ENCODE results near the gene PRRC2A.

Gene PRRC2A

GRCh38 chr6:31681135-31681671 is 60.7 kb downstream of the PRRC2A start:
- no peak overlapping the region for H3K27ac ChIP-seq (replicated peaks; ENCODE audit: low read length)
- peak overlapping the region; percentile 87 for H3K4me2 ChIP-seq (ENCODE audit: insufficient read depth, low read length, poor library complexity, severe bottlenecking)
- DNase-seq (ENCODE audit: low spot score), result no peak
- peaks cover 4 to 9% of the 10 kb centered on the region in 2 donors for H3K4me1 ChIP-seq (ENCODE audit: control insufficient read depth in 2 of 2, insufficient read depth in 1 of 2, low read depth in 1 of 2, low read length in 2 of 2)
- peak overlapping the region; percentile 88 for H3K18ac ChIP-seq (ENCODE audit: low read length)
- no peak overlapping the region for H3K4ac ChIP-seq (ENCODE audit: low read length)
- peak overlapping the region; percentile 47 for H2AK5ac ChIP-seq (ENCODE audit: low read depth, low read length)
- no peak overlapping the region for H2BK120ac ChIP-seq (ENCODE audit: low read depth, low read length)
- H3K9me3 ChIP-seq (replicated peaks in 1 of 2; ENCODE audit: control insufficient read depth in 2 of 2, insufficient read depth in 1 of 2, low read depth in 1 of 2, low read length in 2 of 2), result no peaks in the 10 kb centered on the region
- H3K9ac ChIP-seq (ENCODE audit: low read depth, low read length, poor library complexity), result peak overlapping the region; percentile 91
- H3K14ac ChIP-seq (ENCODE audit: low read length), result peak overlapping the region; percentile 44
- H3K79me1 ChIP-seq (ENCODE audit: low read depth, low read length), result no peaks in the 10 kb centered on the region
- H3K36me3 ChIP-seq (replicated peaks in 1 of 2; ENCODE audit: control insufficient read depth in 2 of 2, insufficient read depth in 2 of 2, low read length in 2 of 2), result peaks cover 0 to 33% of the 10 kb centered on the region in 2 donors
- H4K8ac ChIP-seq (ENCODE audit: low read depth, low read length), result no peak overlapping the region
- H2AFZ ChIP-seq (ENCODE audit: low read length), result no peak overlapping the region
- H3K4me3 ChIP-seq (ENCODE audit: low read length in 2 of 2), result peak overlapping the region in 1 of 2 donors; percentile 73
- H3K23ac ChIP-seq (ENCODE audit: low read depth, low read length, poor library complexity), result no peak overlapping the region
- WGBS, 2 donors (ENCODE audit: extremely low coverage in 2 of 2, insufficient read length in 2 of 2, insufficient replicate concordance in 1 of 2), result no CpG with 5 or more reads among the region's 40 CpGs
- no peak overlapping the region for H4K91ac ChIP-seq (ENCODE audit: low read depth, low read length, poor library complexity)
- H2BK15ac ChIP-seq (ENCODE audit: low read length), result peak overlapping the region; percentile 15
- H2BK12ac ChIP-seq (ENCODE audit: low read length), result no peak overlapping the region
- peaks cover 0 to 16% (median 7%) of the 10 kb centered on the region in 3 experiments for H3K27me3 ChIP-seq (ENCODE audit: control insufficient read depth in 3 of 3, insufficient read depth in 3 of 3, low read depth in 1 of 3, low read length in 3 of 3)
- H2BK5ac ChIP-seq (ENCODE audit: low read length), result peak overlapping the region; percentile 63

GRCh38 chr6:31683591-31683990 is 63.1 kb downstream of the PRRC2A start:
- H3K23ac ChIP-seq (ENCODE audit: low read depth, low read length, poor library complexity), result peak overlapping the region; percentile 61
- no peak overlapping the region for H4K91ac ChIP-seq (ENCODE audit: low read depth, low read length, poor library complexity)
- no CpG with 5 or more reads among the region's 13 CpGs for WGBS, 2 donors (ENCODE audit: extremely low coverage in 2 of 2, insufficient read length in 2 of 2, insufficient replicate concordance in 1 of 2)
- H3K27me3 ChIP-seq (ENCODE audit: control insufficient read depth in 3 of 3, insufficient read depth in 3 of 3, low read depth in 1 of 3, low read length in 3 of 3), result peaks cover 0 to 16% (median 7%) of the 10 kb centered on the region in 3 experiments
- H2AFZ ChIP-seq (ENCODE audit: low read length), result no peak overlapping the region
- H2BK12ac ChIP-seq (ENCODE audit: low read length), result no peak overlapping the region
- no peak overlapping the region for H3K27ac ChIP-seq (replicated peaks; ENCODE audit: low read length)
- no peak overlapping the region for H2BK5ac ChIP-seq (ENCODE audit: low read length)
- peak overlapping the region; percentile 18 for H3K18ac ChIP-seq (ENCODE audit: low read length)
- no peak overlapping the region for H4K8ac ChIP-seq (ENCODE audit: low read depth, low read length)
- H3K4me1 ChIP-seq (ENCODE audit: control insufficient read depth in 2 of 2, insufficient read depth in 1 of 2, low read depth in 1 of 2, low read length in 2 of 2), result peaks cover 4 to 9% of the 10 kb centered on the region in 2 donors
- H3K9me3 ChIP-seq (replicated peaks in 1 of 2; ENCODE audit: control insufficient read depth in 2 of 2, insufficient read depth in 1 of 2, low read depth in 1 of 2, low read length in 2 of 2), result no peaks in the 10 kb centered on the region
- no peaks in the 10 kb centered on the region for H3K79me1 ChIP-seq (ENCODE audit: low read depth, low read length)
- H3K4ac ChIP-seq (ENCODE audit: low read length), result no peak overlapping the region
- DNase-seq (ENCODE audit: low spot score), result no peak
- H2BK15ac ChIP-seq (ENCODE audit: low read length), result no peak overlapping the region
- H3K4me2 ChIP-seq (ENCODE audit: insufficient read depth, low read length, poor library complexity, severe bottlenecking), result peak overlapping the region; percentile 82
- H2BK120ac ChIP-seq (ENCODE audit: low read depth, low read length), result no peak overlapping the region
- peak overlapping the region; percentile 22 for H3K9ac ChIP-seq (ENCODE audit: low read depth, low read length, poor library complexity)
- no peak overlapping the region for H3K4me3 ChIP-seq (ENCODE audit: low read length in 2 of 2)
- peak overlapping the region; percentile 65 for H2AK5ac ChIP-seq (ENCODE audit: low read depth, low read length)
- H3K14ac ChIP-seq (ENCODE audit: low read length), result no peak overlapping the region
- peaks cover 16 to 57% of the 10 kb centered on the region in 2 donors for H3K36me3 ChIP-seq (replicated peaks in 1 of 2; ENCODE audit: control insufficient read depth in 2 of 2, insufficient read depth in 2 of 2, low read length in 2 of 2)

- Histone ChIP-seq H3K4me2 (ENCODE audit: insufficient read depth, low read length, poor library complexity, severe bottlenecking) (no peak overlapping the region), H3K79me1 (ENCODE audit: low read depth, low read length) (no peaks in the 10 kb centered on the region), H2BK15ac (ENCODE audit: low read length) (no peak overlapping the region), H3K18ac (ENCODE audit: low read length) (no peak overlapping the region), H3K23ac (ENCODE audit: low read depth, low read length, poor library complexity) (no peak overlapping the region), H2BK12ac (ENCODE audit: low read length) (no peak overlapping the region), H3K4ac (ENCODE audit: low read length) (no peak overlapping the region), H3K9me3 (replicated peaks in 1 of 2; ENCODE audit: control insufficient read depth in 2 of 2, insufficient read depth in 1 of 2, low read depth in 1 of 2, low read length in 2 of 2) (no peaks in the 10 kb centered on the region), H2BK5ac (ENCODE audit: low read length) (no peak overlapping the region), H3K4me3 (ENCODE audit: low read length in 2 of 2) (no peak overlapping the region), H2AFZ (ENCODE audit: low read length) (no peak overlapping the region), H4K8ac (ENCODE audit: low read depth, low read length) (no peak overlapping the region), H3K9ac (ENCODE audit: low read depth, low read length, poor library complexity) (no peak overlapping the region), H2AK5ac (ENCODE audit: low read depth, low read length) (no peak overlapping the region), H3K14ac (ENCODE audit: low read length) (no peak overlapping the region), H3K4me1 (ENCODE audit: control insufficient read depth in 2 of 2, insufficient read depth in 1 of 2, low read depth in 1 of 2, low read length in 2 of 2) (peaks cover 3 to 8% of the 10 kb centered on the region in 2 donors), H3K36me3 (replicated peaks in 1 of 2; ENCODE audit: control insufficient read depth in 2 of 2, insufficient read depth in 2 of 2, low read length in 2 of 2) (peaks cover 35 to 85% of the 10 kb centered on the region in 2 donors), H4K91ac (ENCODE audit: low read depth, low read length, poor library complexity) (no peak overlapping the region), H3K27ac (replicated peaks; ENCODE audit: low read length) (no peak overlapping the region), H3K27me3 (ENCODE audit: control insufficient read depth in 3 of 3, insufficient read depth in 3 of 3, low read depth in 1 of 3, low read length in 3 of 3) (peaks cover 0 to 7% (median 5%) of the 10 kb centered on the region in 3 experiments), H2BK120ac (ENCODE audit: low read depth, low read length) (no peak overlapping the region)
- DNase-seq (ENCODE audit: low spot score), result no peak
- WGBS, 2 donors (ENCODE audit: extremely low coverage in 2 of 2, insufficient read length in 2 of 2, insufficient replicate concordance in 1 of 2), result no CpG with 5 or more reads among the region's 5 CpGs
These were observed 66.0 kb downstream of the PRRC2A start for GRCh38 chr6:31686483-31686882.

GRCh38 chr6:31687321-31687720 is 66.8 kb downstream of the PRRC2A start:
- Histone ChIP-seq H2BK12ac (ENCODE audit: low read length) (no peak overlapping the region), H2BK120ac (ENCODE audit: low read depth, low read length) (no peak overlapping the region), H2AK5ac (ENCODE audit: low read depth, low read length) (no peak overlapping the region), H3K27ac (replicated peaks; ENCODE audit: low read length) (no peak overlapping the region), H3K18ac (ENCODE audit: low read length) (no peak overlapping the region), H2BK15ac (ENCODE audit: low read length) (no peak overlapping the region), H4K91ac (ENCODE audit: low read depth, low read length, poor library complexity) (no peak overlapping the region), H3K23ac (ENCODE audit: low read depth, low read length, poor library complexity) (no peak overlapping the region), H3K27me3 (ENCODE audit: control insufficient read depth in 3 of 3, insufficient read depth in 3 of 3, low read depth in 1 of 3, low read length in 3 of 3) (no peaks in the 10 kb centered on the region), H3K4me1 (ENCODE audit: control insufficient read depth in 2 of 2, insufficient read depth in 1 of 2, low read depth in 1 of 2, low read length in 2 of 2) (peaks cover 3 to 6% of the 10 kb centered on the region in 2 donors), H4K8ac (ENCODE audit: low read depth, low read length) (no peak overlapping the region), H3K79me1 (ENCODE audit: low read depth, low read length) (no peaks in the 10 kb centered on the region), H3K9me3 (replicated peaks in 1 of 2; ENCODE audit: control insufficient read depth in 2 of 2, insufficient read depth in 1 of 2, low read depth in 1 of 2, low read length in 2 of 2) (no peaks in the 10 kb centered on the region), H3K4ac (ENCODE audit: low read length) (no peak overlapping the region), H3K4me2 (ENCODE audit: insufficient read depth, low read length, poor library complexity, severe bottlenecking) (no peak overlapping the region), H3K14ac (ENCODE audit: low read length) (no peak overlapping the region), H2BK5ac (ENCODE audit: low read length) (no peak overlapping the region), H3K9ac (ENCODE audit: low read depth, low read length, poor library complexity) (no peak overlapping the region), H2AFZ (ENCODE audit: low read length) (no peak overlapping the region), H3K4me3 (ENCODE audit: low read length in 2 of 2) (no peak overlapping the region), H3K36me3 (replicated peaks in 1 of 2; ENCODE audit: control insufficient read depth in 2 of 2, insufficient read depth in 2 of 2, low read length in 2 of 2) (peaks cover 38 to 89% of the 10 kb centered on the region in 2 donors)
- no CpG with 5 or more reads among the region's 8 CpGs for WGBS, 2 donors (ENCODE audit: extremely low coverage in 2 of 2, insufficient read length in 2 of 2, insufficient replicate concordance in 1 of 2)
- no peak for DNase-seq (ENCODE audit: low spot score)
